Endothelial cell of umbilical vein (primary cell): Measurements from ENCODE around the gene COQ8B. TPM values are rescaled to one million over a fixed set of nuclear protein-coding genes. Genes with fewer than 3 reads are reported as not detected.

Experiments
- BruUV-seq: library from RNA; stranded (reverse); fragments of 400-500 nt; replicated peaks from 2 replicates; lab custom pipeline; 2021; lab: Mats Ljungman, UMichigan
- CTCF ChIA-PET: fragments of 300-600, 350-600 bp; sonication (Branson Sonifier 250); formaldehyde crosslinking; loops from one replicate; lab custom pipeline; 2021; ENCODE audit warnings: antibody characterized with exemption, inconsistent platforms; lab: Charles Lee
- POLR2A ChIA-PET: fragments of 300-600, 350-600 bp; sonication (Branson Sonifier 250); formaldehyde crosslinking; loops from one replicate; lab custom pipeline; 2021; ENCODE audit warnings: antibody characterized with exemption, inconsistent platforms; lab: Charles Lee
- DNase-seq: peaks from one replicate; pipeline ENCODE4 v3.0.0-alpha.2; 2011; ENCODE audit warnings: low read depth, low spot score
- FAIRE-seq: peaks from 2 replicates; lab custom pipeline; 2011; peaks lifted over from hg19 to GRCh38; lab: Jason Lieb, UNC
- H2AFZ ChIP-seq: 2 replicates; pipeline ENCODE4 v1.6.0; 2012; ENCODE audit warnings: low read depth, low read length, control low read depth, inconsistent platforms
- H3K27ac ChIP-seq: 2 replicates; pipeline ENCODE4 v1.5.1; 2011; ENCODE audit warnings: low read depth, mild to moderate bottlenecking, control low read depth, low read length, moderate library complexity; ENCODE audit not compliant: insufficient read depth
- H3K27me3 ChIP-seq, 2 experiments: 2 replicates each; pipeline versions ENCODE4 v1.6.0 to v1.6.1; 2011; ENCODE audit warnings: low read length in 2 of 2, mixed read lengths in 1 of 2; ENCODE audit not compliant: control insufficient read depth in 2 of 2, insufficient read depth in 2 of 2
- H3K36me3 ChIP-seq, 2 experiments: 2 replicates in 1 of 2; 3 replicates in 1 of 2; pipeline ENCODE4 v1.5.1; 2011; ENCODE audit warnings: low read length in 2 of 2, mild to moderate bottlenecking in 1 of 2, moderate library complexity in 1 of 2; ENCODE audit not compliant: control insufficient read depth in 2 of 2, insufficient read depth in 2 of 2; ENCODE audit errors: extremely low read depth in 1 of 2
- H3K4me1 ChIP-seq: 3 replicates; pipeline ENCODE4 v1.5.1; 2011; ENCODE audit warnings: mild to moderate bottlenecking, low read length; ENCODE audit not compliant: control insufficient read depth, insufficient read depth; ENCODE audit errors: extremely low read depth
- H3K4me2 ChIP-seq: 2 replicates; pipeline ENCODE4 v1.6.1; 2011; ENCODE audit warnings: low read length, control low read depth, mixed read lengths; ENCODE audit not compliant: insufficient read depth
- H3K4me3 ChIP-seq, 3 experiments: fragments of 200-600 bp in 1 of 3; sonication (generic), shearing (Covaris generic) in 1 of 3; replicated peaks in 1 of 3; 2 replicates each; pipeline ENCODE4 v1.5.1; 2011 to 2016; ENCODE audit warnings: control low read depth in 3 of 3, low read length in 3 of 3, mild to moderate bottlenecking in 2 of 3, inconsistent platforms in 1 of 3, low read depth in 1 of 3, moderate library complexity in 1 of 3; ENCODE audit not compliant: insufficient read depth in 1 of 3
- H3K79me2 ChIP-seq: 2 replicates; pipeline ENCODE4 v1.6.0; 2012; ENCODE audit warnings: low read length, inconsistent platforms; ENCODE audit not compliant: control insufficient read depth, insufficient read depth
- H3K9ac ChIP-seq: replicated peaks from 2 replicates; pipeline ENCODE3; 2011; ENCODE audit warnings: low read length, control low read depth; ENCODE audit not compliant: insufficient read depth; ENCODE audit errors: extremely low read depth
- H3K9me1 ChIP-seq: replicated peaks from 3 replicates; pipeline ENCODE4 v1.6.0; 2011; ENCODE audit warnings: mild to moderate bottlenecking, low read length; ENCODE audit not compliant: control insufficient read depth, insufficient read depth; ENCODE audit errors: extremely low read depth
- H3K9me3 ChIP-seq: replicated peaks from 2 replicates; pipeline ENCODE4 v1.5.1; 2012; ENCODE audit warnings: low read length, inconsistent platforms; ENCODE audit not compliant: control insufficient read depth, insufficient read depth
- H4K20me1 ChIP-seq: replicated peaks from 2 replicates; pipeline ENCODE3; 2011; ENCODE audit warnings: mild to moderate bottlenecking, low read length; ENCODE audit not compliant: control insufficient read depth, insufficient read depth; ENCODE audit errors: extremely low read depth
- EZH2 ChIP-seq: IDR thresholded peaks from 2 replicates; pipeline ENCODE4 v1.6.1; 2012; ENCODE audit warnings: borderline replicate concordance, low read depth, mild to moderate bottlenecking, moderate library complexity, low read length, inconsistent platforms; ENCODE audit not compliant: severe bottlenecking
- FOS ChIP-seq: IDR thresholded peaks from 2 replicates; pipeline ENCODE4 v1.6.1; 2011; ENCODE audit warnings: mild to moderate bottlenecking, low read length, moderate library complexity, borderline replicate concordance; ENCODE audit not compliant: insufficient read depth
- GATA2 ChIP-seq: IDR thresholded peaks from 2 replicates; pipeline ENCODE4 v1.7.0; 2011; ENCODE audit warnings: low read depth, mild to moderate bottlenecking, moderate library complexity, mixed read lengths, low read length; ENCODE audit not compliant: insufficient read length, insufficient read depth
- JUN ChIP-seq: IDR thresholded peaks from 2 replicates; pipeline ENCODE4 v1.6.1; 2011; ENCODE audit warnings: borderline replicate concordance, low read depth; ENCODE audit not compliant: insufficient read length, insufficient read depth
- MYC ChIP-seq: IDR thresholded peaks from one replicate; pipeline ENCODE4 v1.6.1; 2011; ENCODE audit warnings: mild to moderate bottlenecking, low read depth, low read length
- POLR2A ChIP-seq: IDR thresholded peaks from 2 replicates; pipeline ENCODE4 v1.6.1; 2012; ENCODE audit warnings: low read depth, mild to moderate bottlenecking, control low read depth, low read length
- POLR2AphosphoS5 ChIP-seq: IDR thresholded peaks from 2 replicates; pipeline ENCODE4 v1.6.1; 2012; ENCODE audit warnings: low read depth, mild to moderate bottlenecking, control low read depth, low read length, moderate library complexity; ENCODE audit not compliant: insufficient read depth
- dilution Hi-C: fragments of 300-500 bp; cut with MboI; formaldehyde crosslinking; loops from one replicate; pipeline ENCODE4 v1.15.0; 2019; ENCODE audit warnings: low sequenced_read_pairs; ENCODE audit not compliant: extremely low pct_ligation_motif_present
- intact Hi-C: fragments of 100-400 bp; cut with micrococcal nuclease; formaldehyde crosslinking; loops from one replicate; pipeline ENCODE4 v1.10.0; 2022
- polyA plus RNA-seq, 4 experiments: library from polyadenylated mRNA; depleted of rRNA in 3 of 4; stranded (reverse) in 3 of 4; unstranded in 1 of 4; fragments of >200 nt; gene quantifications; 2 replicates each; pipeline versions ENCODE4 v1.2.1 to v1.2.3, GENCODE V29; 2011 to 2012; ENCODE audit warnings: missing spikeins in 1 of 4
- total RNA-seq: library from RNA; stranded (reverse); gene quantifications from 2 replicates; pipeline ENCODE4 v1.2.3, GENCODE V29; 2021
- TF ChIP-seq, protein P1 (sequence below), 2 donors: IDR thresholded peaks; 1 replicate in 1 of 2; 2 replicates in 1 of 2; pipeline ENCODE4 v1.5.1; 2011; ENCODE audit warnings: low read length in 2 of 2, mild to moderate bottlenecking in 2 of 2, moderate library complexity in 2 of 2, control low read depth in 1 of 2, inconsistent platforms in 1 of 2, low read depth in 1 of 2; ENCODE audit not compliant: insufficient read depth in 1 of 2; ENCODE audit errors: extremely low read depth in 1 of 2
- TF ChIP-seq, protein P2 (sequence below): IDR thresholded peaks from 2 replicates; pipeline ENCODE4 v1.6.1; 2011; ENCODE audit not compliant: insufficient read depth, insufficient read length

Gene COQ8B
- total and polyA plus RNA-seq, 2 donors (not counting 3 experiments of a cell fraction or from before 2014, with no cell fraction given), result 16.2 to 19.2 TPM

DNA sequence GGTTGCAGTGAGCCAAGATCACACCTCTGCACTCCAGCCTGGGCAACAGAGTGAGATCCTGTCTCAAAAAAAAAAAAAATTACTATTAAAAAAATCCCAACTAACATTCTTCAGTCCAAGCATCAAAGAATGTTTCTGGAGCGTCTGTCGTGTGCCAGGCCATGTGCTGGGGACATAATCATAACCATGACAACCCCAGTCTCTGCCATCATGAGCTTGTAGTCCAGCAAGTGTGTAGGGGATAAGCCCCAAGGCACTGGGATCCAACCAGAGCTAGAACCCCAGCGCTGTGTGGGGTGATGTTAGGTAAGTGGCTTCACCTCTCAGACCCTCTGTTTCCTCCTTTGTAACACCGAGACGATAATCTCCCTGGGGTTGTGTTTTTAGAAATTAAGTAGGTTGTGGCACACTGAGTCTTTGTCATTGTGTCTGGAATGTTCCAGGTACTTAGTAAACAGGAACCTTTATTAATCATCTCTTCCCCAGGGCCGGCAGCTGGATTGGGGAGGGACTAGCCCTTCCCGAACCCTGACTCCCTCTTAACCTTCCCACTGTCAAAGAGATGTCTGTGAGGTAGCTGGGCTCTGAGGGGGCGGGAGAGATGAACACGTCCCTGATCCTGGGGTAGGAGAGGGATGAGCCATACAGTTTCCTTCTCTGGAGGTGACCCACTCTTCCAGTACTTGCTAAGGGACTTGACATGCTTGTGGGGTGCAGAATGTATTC, 5.4 kb upstream of the COQ8B start:
- Histone ChIP-seq H3K4me1 (peaks cover 44% of the 10 kb centered on the region), H3K9me1 (no peaks in the 10 kb centered on the region), H4K20me1 (no peaks in the 10 kb centered on the region), H3K9ac (peak overlapping the region; percentile 55), H3K27ac (peak overlapping the region; percentile 84), H3K79me2 (peaks cover 57% of the 10 kb centered on the region), H3K4me3 (peak overlapping the region in 1 of 3 experiments; percentile 1), H3K36me3 (peaks cover 2 to 10% of the 10 kb centered on the region in 2 experiments), H3K4me2 (peak overlapping the region; percentile 26), H2AFZ (no peak overlapping the region), H3K9me3 (no peaks in the 10 kb centered on the region), H3K27me3 (no peaks in the 10 kb centered on the region)
- ChIA-PET CTCF (interaction anchor here (0.9 to 2.3 kb wide), 5 partner anchors 8 to 87 kb away, joined by 3 to 7 read pairs (median 5); partner anchors contain the start of genes ACTMAP, EGLN2 and SNRPA), POLR2A (interaction anchor here (0.7 to 0.9 kb wide), 2 partner anchors 21 kb away, joined by 3 to 4 read pairs; no protein-coding TSS in a partner anchor)
- TF ChIP-seq POLR2A, result peak; percentile 40
- TF ChIP-seq, protein P1, sequence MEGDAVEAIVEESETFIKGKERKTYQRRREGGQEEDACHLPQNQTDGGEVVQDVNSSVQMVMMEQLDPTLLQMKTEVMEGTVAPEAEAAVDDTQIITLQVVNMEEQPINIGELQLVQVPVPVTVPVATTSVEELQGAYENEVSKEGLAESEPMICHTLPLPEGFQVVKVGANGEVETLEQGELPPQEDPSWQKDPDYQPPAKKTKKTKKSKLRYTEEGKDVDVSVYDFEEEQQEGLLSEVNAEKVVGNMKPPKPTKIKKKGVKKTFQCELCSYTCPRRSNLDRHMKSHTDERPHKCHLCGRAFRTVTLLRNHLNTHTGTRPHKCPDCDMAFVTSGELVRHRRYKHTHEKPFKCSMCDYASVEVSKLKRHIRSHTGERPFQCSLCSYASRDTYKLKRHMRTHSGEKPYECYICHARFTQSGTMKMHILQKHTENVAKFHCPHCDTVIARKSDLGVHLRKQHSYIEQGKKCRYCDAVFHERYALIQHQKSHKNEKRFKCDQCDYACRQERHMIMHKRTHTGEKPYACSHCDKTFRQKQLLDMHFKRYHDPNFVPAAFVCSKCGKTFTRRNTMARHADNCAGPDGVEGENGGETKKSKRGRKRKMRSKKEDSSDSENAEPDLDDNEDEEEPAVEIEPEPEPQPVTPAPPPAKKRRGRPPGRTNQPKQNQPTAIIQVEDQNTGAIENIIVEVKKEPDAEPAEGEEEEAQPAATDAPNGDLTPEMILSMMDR (IDR thresholded peaks at IDR 0.05; ENCODE audit: extremely low read depth in 1 of 2, insufficient read depth in 1 of 2, low read depth in 1 of 2, low read length in 2 of 2), result no peak
- TF ChIP-seq POLR2AphosphoS5, result peak; percentile 45
- peak; percentile 55 for TF ChIP-seq JUN
- TF ChIP-seq GATA2, result no peak
- TF ChIP-seq EZH2, result no peak
- TF ChIP-seq FOS, result peak; percentile 77
- TF ChIP-seq MYC, result no peak
- TF ChIP-seq, protein P2, sequence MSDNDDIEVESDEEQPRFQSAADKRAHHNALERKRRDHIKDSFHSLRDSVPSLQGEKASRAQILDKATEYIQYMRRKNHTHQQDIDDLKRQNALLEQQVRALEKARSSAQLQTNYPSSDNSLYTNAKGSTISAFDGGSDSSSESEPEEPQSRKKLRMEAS, result no peak
- intact Hi-C loops, result no loop called here
- peak; percentile 99 for FAIRE-seq
- peak; percentile 71 for DNase-seq
- dilution Hi-C loops, result no loop called here
- BruUV-seq, result TSS peak; percentile 86
